ENCODE results near the gene KIF6.

KIF6 gene

DNA sequence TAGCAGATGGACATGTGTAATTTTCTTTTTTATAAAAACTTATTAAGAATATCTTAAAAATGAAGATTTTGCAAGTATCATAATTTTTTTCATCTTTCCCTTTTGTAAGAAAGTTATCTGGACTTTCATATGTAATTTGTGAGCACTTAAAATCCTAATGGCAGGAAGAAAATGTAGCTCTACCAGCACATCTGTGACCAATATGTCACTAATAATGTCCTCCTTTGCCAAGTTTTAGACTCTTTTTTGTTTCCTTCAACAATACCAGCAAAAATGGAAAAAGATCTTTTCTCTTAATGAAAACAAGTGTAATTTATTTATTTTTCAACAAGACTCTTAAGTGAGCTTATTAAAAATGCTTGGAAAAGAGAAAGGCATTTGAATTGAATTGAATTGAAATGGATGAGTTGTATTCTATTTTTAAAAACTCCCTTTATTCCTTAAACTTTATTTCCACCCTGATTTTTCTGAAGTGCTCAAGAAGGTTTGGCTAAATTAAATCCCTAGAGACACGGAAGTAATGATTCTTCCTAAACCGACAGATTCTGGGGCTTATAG lies 110.7 kb downstream of the KIF6 start:
- Histone ChIP-seq H3K9me2 (replicated peaks; ENCODE audit: low read depth, low read length) (no peaks in the 10 kb centered on the region), H3K4me3 (ENCODE audit: low read length, poor library complexity, severe bottlenecking) (no peak overlapping the region), H3K9me3 (ENCODE audit: insufficient read depth, low read depth, low read length) (no peaks in the 10 kb centered on the region), H3K36me3 (ENCODE audit: insufficient read depth, low read length) (no peaks in the 10 kb centered on the region), H3K79me2 (ENCODE audit: insufficient read depth, low read length) (no peaks in the 10 kb centered on the region), H3K27me3 (ENCODE audit: insufficient read depth, low read length, poor library complexity, severe bottlenecking) (no peaks in the 10 kb centered on the region), H3F3A (ENCODE audit: low read depth) (no peaks in the 10 kb centered on the region), H3K9ac (ENCODE audit: low read depth, low read length, poor library complexity, severe bottlenecking) (no peak overlapping the region), H4K20me1 (ENCODE audit: insufficient read depth, low read length, poor library complexity, severe bottlenecking) (no peaks in the 10 kb centered on the region), H2AFZ (ENCODE audit: low read length) (no peak overlapping the region), H3K4me2 (ENCODE audit: low read depth, low read length, poor library complexity, severe bottlenecking) (no peak overlapping the region), H3K4me1 (ENCODE audit: insufficient read depth, low read length, poor library complexity, severe bottlenecking) (no peaks in the 10 kb centered on the region)
- TF ChIP-seq EZH2phosphoT487 (IDR thresholded peaks at IDR 0.05; ENCODE audit: borderline replicate concordance) = no peak
- TF ChIP-seq, protein P1, sequence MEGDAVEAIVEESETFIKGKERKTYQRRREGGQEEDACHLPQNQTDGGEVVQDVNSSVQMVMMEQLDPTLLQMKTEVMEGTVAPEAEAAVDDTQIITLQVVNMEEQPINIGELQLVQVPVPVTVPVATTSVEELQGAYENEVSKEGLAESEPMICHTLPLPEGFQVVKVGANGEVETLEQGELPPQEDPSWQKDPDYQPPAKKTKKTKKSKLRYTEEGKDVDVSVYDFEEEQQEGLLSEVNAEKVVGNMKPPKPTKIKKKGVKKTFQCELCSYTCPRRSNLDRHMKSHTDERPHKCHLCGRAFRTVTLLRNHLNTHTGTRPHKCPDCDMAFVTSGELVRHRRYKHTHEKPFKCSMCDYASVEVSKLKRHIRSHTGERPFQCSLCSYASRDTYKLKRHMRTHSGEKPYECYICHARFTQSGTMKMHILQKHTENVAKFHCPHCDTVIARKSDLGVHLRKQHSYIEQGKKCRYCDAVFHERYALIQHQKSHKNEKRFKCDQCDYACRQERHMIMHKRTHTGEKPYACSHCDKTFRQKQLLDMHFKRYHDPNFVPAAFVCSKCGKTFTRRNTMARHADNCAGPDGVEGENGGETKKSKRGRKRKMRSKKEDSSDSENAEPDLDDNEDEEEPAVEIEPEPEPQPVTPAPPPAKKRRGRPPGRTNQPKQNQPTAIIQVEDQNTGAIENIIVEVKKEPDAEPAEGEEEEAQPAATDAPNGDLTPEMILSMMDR (conservative IDR thresholded peaks at IDR 0.05; ENCODE audit: low read length) = no peak

DNA sequence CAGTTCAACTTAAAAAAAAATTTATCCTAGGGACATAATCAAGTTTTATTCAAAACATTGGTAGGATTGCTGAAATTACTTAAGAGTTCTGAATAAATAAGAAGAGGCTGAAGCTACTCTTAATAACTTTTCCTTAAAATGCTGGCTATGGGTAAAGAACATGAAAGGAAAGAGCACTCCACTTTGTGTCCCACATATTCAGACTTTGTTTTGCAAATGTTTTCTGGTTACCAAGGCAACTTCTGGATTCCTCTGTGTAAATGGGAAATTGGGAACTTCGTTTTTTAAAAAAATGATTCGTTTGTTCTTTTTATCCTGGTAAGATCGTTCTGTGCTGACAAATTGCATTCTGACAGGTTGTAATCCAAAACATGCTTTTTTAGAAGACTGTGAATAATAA lies 115.0 kb downstream of the KIF6 start:
- Histone ChIP-seq H3K9me3 (ENCODE audit: insufficient read depth, low read depth, low read length) (no peaks in the 10 kb centered on the region), H3K4me3 (ENCODE audit: low read length, poor library complexity, severe bottlenecking) (no peak overlapping the region), H3K79me2 (ENCODE audit: insufficient read depth, low read length) (no peaks in the 10 kb centered on the region), H4K20me1 (ENCODE audit: insufficient read depth, low read length, poor library complexity, severe bottlenecking) (no peaks in the 10 kb centered on the region), H3K36me3 (ENCODE audit: insufficient read depth, low read length) (no peaks in the 10 kb centered on the region), H2AFZ (ENCODE audit: low read length) (no peak overlapping the region), H3K27me3 (ENCODE audit: insufficient read depth, low read length, poor library complexity, severe bottlenecking) (no peaks in the 10 kb centered on the region), H3F3A (ENCODE audit: low read depth) (no peaks in the 10 kb centered on the region), H3K9ac (ENCODE audit: low read depth, low read length, poor library complexity, severe bottlenecking) (no peak overlapping the region), H3K4me1 (ENCODE audit: insufficient read depth, low read length, poor library complexity, severe bottlenecking) (no peaks in the 10 kb centered on the region), H3K4me2 (ENCODE audit: low read depth, low read length, poor library complexity, severe bottlenecking) (no peak overlapping the region), H3K9me2 (replicated peaks; ENCODE audit: low read depth, low read length) (no peaks in the 10 kb centered on the region)
- TF ChIP-seq, protein P1 (conservative IDR thresholded peaks at IDR 0.05; ENCODE audit: low read length) = no peak

DNA sequence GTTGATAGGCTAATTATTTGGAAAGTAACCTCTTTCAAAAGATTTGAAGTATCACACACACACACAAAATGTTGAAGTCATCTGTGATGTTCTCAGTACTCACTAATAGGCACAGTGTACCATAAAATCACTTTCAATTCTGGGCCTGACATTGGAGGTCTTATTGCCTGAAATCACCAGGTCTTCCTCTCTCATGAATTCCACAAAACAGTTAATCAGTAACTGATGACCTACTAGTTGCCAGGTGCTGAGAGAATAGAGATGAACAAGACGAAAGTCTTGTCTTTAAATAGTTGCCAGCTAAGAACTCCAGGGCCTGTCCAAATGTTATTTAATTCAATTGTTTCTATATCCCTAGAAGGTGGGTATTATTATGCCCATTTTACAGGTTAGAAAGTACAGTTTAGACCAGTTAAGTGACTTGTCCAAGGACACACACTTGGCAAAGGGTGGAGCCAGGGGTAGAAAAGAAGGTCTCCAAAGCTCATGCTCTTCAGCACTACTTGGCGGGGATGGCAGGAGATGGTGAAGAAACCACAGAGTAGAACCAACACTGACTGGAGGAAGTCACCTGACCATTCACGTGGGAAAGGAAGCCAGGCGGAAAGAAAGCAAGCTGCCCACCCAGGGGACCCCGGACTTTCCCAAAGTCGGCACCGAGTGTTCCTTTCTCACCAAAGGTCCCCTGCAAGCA lies 116.4 kb downstream of the KIF6 start:
- TF ChIP-seq, protein P1 (conservative IDR thresholded peaks at IDR 0.05; ENCODE audit: low read length) = no peak
- TF ChIP-seq EZH2phosphoT487 (IDR thresholded peaks at IDR 0.05; ENCODE audit: borderline replicate concordance) = no peak
- Histone ChIP-seq H3K4me3 (ENCODE audit: low read length, poor library complexity, severe bottlenecking) (no peak overlapping the region), H4K20me1 (ENCODE audit: insufficient read depth, low read length, poor library complexity, severe bottlenecking) (no peaks in the 10 kb centered on the region), H3K36me3 (ENCODE audit: insufficient read depth, low read length) (no peaks in the 10 kb centered on the region), H3K9me2 (replicated peaks; ENCODE audit: low read depth, low read length) (no peaks in the 10 kb centered on the region), H3K27me3 (ENCODE audit: insufficient read depth, low read length, poor library complexity, severe bottlenecking) (no peaks in the 10 kb centered on the region), H3F3A (ENCODE audit: low read depth) (no peaks in the 10 kb centered on the region), H3K4me1 (ENCODE audit: insufficient read depth, low read length, poor library complexity, severe bottlenecking) (no peaks in the 10 kb centered on the region), H3K4me2 (ENCODE audit: low read depth, low read length, poor library complexity, severe bottlenecking) (no peak overlapping the region), H3K9me3 (ENCODE audit: insufficient read depth, low read depth, low read length) (no peaks in the 10 kb centered on the region), H3K79me2 (ENCODE audit: insufficient read depth, low read length) (no peaks in the 10 kb centered on the region), H3K9ac (ENCODE audit: low read depth, low read length, poor library complexity, severe bottlenecking) (no peak overlapping the region), H2AFZ (ENCODE audit: low read length) (no peak overlapping the region)

Data from Loucy (cell line).